HG02970 (cell line): ENCODE data around the gene UBXN1.
"Not testable (repeated sequence)": the region's sequence is repeated elsewhere in the genome, so short reads cannot be mapped to it uniquely, and the experiment has no call there.

Experiments used
- ATAC-seq: cut with Tn5 transposase; IDR thresholded peaks from one replicate; pipeline ENCODE4 v1.9.1; 2021; ENCODE audit warnings: mild to moderate bottlenecking, moderate library complexity, moderate number of reproducible peaks; ENCODE audit not compliant: unreplicated experiment, low FRiP score

Gene UBXN1

GRCh38 chr11:62709247-62710000, 30.6 kb upstream of the UBXN1 start:
- peak; percentile 74 for ATAC-seq

GRCh38 chr11:62708793-62709192, 29.9 kb upstream of the UBXN1 start:
- no peak for ATAC-seq

DNA sequence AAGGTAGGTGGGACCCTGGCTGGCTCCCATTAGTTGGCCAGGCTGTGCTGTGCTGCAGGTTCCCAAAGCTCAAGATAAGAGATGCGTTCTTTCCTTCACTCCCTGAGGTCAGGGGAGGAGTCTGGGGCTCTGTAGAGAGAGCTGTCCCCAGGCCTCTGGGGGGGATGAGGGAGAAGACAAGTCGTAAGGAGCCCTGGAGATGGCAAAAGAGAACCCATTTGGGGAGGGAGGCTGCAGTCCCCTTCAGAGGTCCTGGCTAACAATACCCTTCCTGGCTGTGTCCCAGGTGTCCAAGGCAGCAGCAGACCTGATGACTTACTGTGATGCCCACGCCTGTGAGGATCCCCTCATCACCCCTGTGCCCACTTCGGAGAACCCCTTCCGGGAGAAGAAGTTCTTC, 29.5 kb upstream of the UBXN1 start:
- ATAC-seq: no peak

GRCh38 chr11:62707277-62707861, 28.5 kb upstream of the UBXN1 start, which contains the start of the genes BSCL2 and GNG3:
Gene BSCL2, minus strand, starts transcription at chr11:62707424. Its CDS starts 229 bp downstream, at chr11:62707195.
Gene GNG3, plus strand, starts transcription at chr11:62707676. Its CDS starts 620 bp downstream, at chr11:62708296.
- no peak for ATAC-seq

DNA sequence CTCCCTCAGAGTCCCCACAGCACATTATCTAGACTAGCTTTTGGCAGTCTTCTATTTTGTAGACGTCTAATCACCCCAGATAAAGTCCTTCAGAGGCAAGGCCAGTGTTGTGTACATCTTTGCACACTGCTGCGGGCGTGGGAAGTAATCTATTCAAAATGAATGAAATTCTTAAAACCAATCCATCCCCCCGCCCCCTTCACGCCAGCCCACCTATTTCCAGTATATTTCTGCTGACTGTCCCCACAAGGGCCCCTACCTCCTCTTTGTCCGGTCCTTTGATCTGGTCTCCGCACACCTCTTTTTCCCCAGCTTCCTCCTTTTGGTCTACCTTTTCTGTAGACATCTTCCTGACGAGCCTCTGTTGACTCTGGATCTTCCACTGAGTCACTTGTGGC, 28.0 kb upstream of the UBXN1 start:
- no peak for ATAC-seq

- peak; percentile 59 for ATAC-seq
Measured at GRCh38 chr11:62705880-62706849, 27.3 kb upstream of the UBXN1 start.

- no peak for ATAC-seq
Measured at GRCh38 chr11:62705413-62705812, 26.5 kb upstream of the UBXN1 start.

- not testable (repeated sequence) for ATAC-seq
Measured at GRCh38 chr11:62703921-62704320, 25.0 kb upstream of the UBXN1 start.

DNA sequence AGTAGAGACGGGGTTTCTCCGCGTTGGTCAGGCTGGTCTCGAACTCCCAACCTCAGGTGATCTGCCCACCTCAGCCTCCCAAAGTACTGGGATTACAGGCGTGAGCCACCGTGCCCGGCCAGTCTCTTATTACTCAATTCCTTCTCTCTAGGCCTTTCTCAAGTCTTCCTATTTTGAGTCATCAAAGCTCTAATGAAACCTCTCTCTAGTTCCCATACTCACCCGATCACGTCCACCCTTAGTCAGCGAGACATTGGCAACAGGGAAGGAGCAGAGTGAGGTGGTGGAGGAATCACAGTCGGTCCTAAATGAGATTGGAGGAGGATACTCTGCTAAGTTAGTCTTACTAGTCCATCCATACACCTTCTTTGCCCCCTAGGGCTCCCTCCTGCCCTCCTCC, 23.4 kb upstream of the UBXN1 start:
- ATAC-seq: no peak

DNA sequence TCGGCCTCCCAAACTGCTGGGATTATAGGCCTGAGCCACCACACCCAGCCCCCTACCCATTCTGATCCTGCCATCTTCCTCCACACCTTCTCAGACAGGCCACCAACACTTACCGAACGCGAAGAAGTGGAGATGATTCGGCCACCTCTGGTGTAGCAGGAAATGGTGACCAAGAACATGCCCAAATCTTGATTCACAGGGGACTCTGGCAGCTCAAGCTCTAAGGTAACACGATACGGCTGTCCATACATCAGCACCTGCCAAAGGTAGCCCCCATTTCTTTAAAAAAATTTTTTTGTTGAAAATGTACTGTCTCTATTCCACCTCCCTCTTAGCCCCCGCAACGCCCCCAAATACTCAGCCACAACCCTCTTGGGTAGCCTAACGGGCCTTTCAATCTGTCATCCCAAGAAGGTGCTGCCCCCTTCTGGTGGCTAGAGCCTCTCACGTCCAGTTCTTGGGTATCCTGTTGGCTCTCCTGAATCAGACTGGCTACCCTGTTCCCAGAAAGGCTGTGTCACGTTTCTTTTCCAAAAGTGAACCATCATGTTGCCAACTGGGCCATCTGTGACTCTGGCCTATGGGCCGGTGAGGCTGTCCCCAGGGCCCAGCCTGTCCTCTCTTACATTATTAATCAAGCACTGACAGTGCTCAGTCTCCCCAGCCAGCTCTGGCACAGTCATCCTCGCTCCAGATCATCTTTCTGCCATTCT, 15.7 kb upstream of the UBXN1 start:
- no peak for ATAC-seq

- ATAC-seq: not testable (repeated sequence)
Measured at GRCh38 chr11:62693624-62694023, 14.8 kb upstream of the UBXN1 start.

GRCh38 chr11:62689421-62690183, 10.7 kb upstream of the UBXN1 start, which contains the start of gene LRRN4CL:
Gene LRRN4CL, minus strand, starts transcription at chr11:62689530. Its CDS starts 1,022 bp downstream, at chr11:62688508.
- ATAC-seq: no peak

GRCh38 chr11:62688491-62688890, 9.6 kb upstream of the UBXN1 start:
- ATAC-seq: no peak

GRCh38 chr11:62687508-62688396, 8.9 kb upstream of the UBXN1 start:
- no peak for ATAC-seq

GRCh38 chr11:62682518-62682917, 3.6 kb upstream of the UBXN1 start:
- ATAC-seq: no peak

- ATAC-seq: no peak
Measured at GRCh38 chr11:62680825-62681240, 2.0 kb upstream of the UBXN1 start.

DNA sequence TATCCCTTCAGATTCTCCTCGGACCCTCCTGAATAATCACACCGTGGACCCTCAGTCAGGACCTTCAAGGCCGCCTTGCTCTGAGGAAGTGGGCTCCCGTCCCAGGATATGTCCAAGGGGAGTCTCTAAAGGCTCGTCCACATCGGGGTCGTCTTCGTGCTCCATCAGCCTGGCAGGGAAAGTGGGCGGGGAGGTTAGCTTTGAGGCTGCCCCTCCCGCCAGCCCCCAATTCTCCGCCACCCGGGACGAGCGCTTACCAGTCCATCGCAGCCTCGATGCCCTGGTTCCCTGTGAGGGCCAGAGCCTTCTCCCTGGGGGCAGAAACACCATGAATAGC, 472 bp downstream of the UBXN1 start:
- peak; percentile 19 for ATAC-seq

GRCh38 chr11:62677714-62678113, 1.2 kb downstream of the UBXN1 start:
- ATAC-seq: no peak

- ATAC-seq: no peak
Measured at GRCh38 chr11:62677156-62677555, 1.7 kb downstream of the UBXN1 start.
